ENCODE results near the gene CILP2. TPM values are rescaled to one million over a fixed set of nuclear protein-coding genes. Genes with fewer than 3 reads are reported as not detected.

Gene CILP2
- total and polyA plus RNA-seq, 2 of the 8 experiments (the other 6 are each of a cell fraction or from before 2014, with no cell fraction given): 4.4 to 5.8 TPM

- H3K23me2 ChIP-seq (ENCODE audit: low read depth, low read length): peaks cover 2% of the 10 kb centered on the region; the same call in 1 of the 2 replicates
- H3K27ac ChIP-seq (ENCODE audit: low read depth, low read length): no peak overlapping the region
- no peaks in the 10 kb centered on the region for H3K27me3 ChIP-seq (replicated peaks in 1 of 4; ENCODE audit: control insufficient read depth in 3 of 4, extremely low read depth in 1 of 4, insufficient read depth in 3 of 4, low read length in 3 of 4)
- H3K4ac ChIP-seq (replicated peaks; ENCODE audit: insufficient read length, low read depth, low read length): no peak overlapping the region
- no peak overlapping the region for H2AK5ac ChIP-seq (ENCODE audit: low read depth, low read length)
- DNase-seq (ENCODE audit: low read depth in 1 of 2, low spot score in 2 of 2): no peak
- no peak overlapping the region for H4K5ac ChIP-seq (ENCODE audit: insufficient read length, low read depth, low read length)
- H3K4me3 ChIP-seq (ENCODE audit: extremely low read depth in 1 of 4, insufficient read depth in 2 of 4, low read depth in 3 of 4, low read length in 4 of 4): no peak overlapping the region
- H3K79me2 ChIP-seq (ENCODE audit: control insufficient read depth in 1 of 2, insufficient read depth in 2 of 2, low read length in 2 of 2): no peaks in the 10 kb centered on the region
- H4K8ac ChIP-seq (ENCODE audit: extremely low read depth, insufficient read depth, low read length): no peak overlapping the region
- no peak overlapping the region for H2AFZ ChIP-seq (ENCODE audit: low read length)
- H3K14ac ChIP-seq (ENCODE audit: insufficient read length): no peak overlapping the region
- no peaks in the 10 kb centered on the region for H3K4me1 ChIP-seq (replicated peaks in 1 of 4; ENCODE audit: control insufficient read depth in 3 of 4, insufficient read depth in 4 of 4, low read length in 3 of 4)
- H4K20me1 ChIP-seq (replicated peaks in 1 of 2; ENCODE audit: control insufficient read depth in 1 of 2, insufficient read depth in 2 of 2, low read length in 2 of 2): peaks cover 0 to 2% of the 10 kb centered on the region in 2 experiments
- no peak for FAIRE-seq
- H3K23ac ChIP-seq (ENCODE audit: insufficient read length): no peak overlapping the region
- no peak overlapping the region for H2BK15ac ChIP-seq (ENCODE audit: low read length)
- H4K91ac ChIP-seq (replicated peaks; ENCODE audit: insufficient read length, low read length): no peak overlapping the region
- H2BK20ac ChIP-seq (ENCODE audit: low read length): no peak overlapping the region
- H3K9me3 ChIP-seq (ENCODE audit: insufficient read depth in 2 of 2, low read depth in 1 of 2, low read length in 1 of 2): no peaks in the 10 kb centered on the region
- no peak overlapping the region for H2BK12ac ChIP-seq (ENCODE audit: low read depth, low read length)
- H2BK5ac ChIP-seq (ENCODE audit: low read depth, low read length): no peak overlapping the region
- ChIA-PET CTCF (ENCODE audit: partially characterized antibody) (interaction anchor here (1.2 to 3.2 kb wide), 3 partner anchors 17 to 137 kb away, joined by 3 to 22 read pairs (median 5); partner anchors contain the start of gene GMIP), POLR2A (ENCODE audit: partially characterized antibody) (interaction anchor here (0.5 to 1.6 kb wide), 5 partner anchors 9 to 486 kb away, joined by 3 to 6 read pairs (median 4); partner anchors contain the start of gene NDUFA13)
- H3K18ac ChIP-seq (ENCODE audit: extremely low read depth, low read length): no peak overlapping the region
- peaks cover 4% of the 10 kb centered on the region for H3K79me1 ChIP-seq (ENCODE audit: low read depth, low read length)
- H3K4me2 ChIP-seq (ENCODE audit: insufficient read depth in 1 of 2, low read depth in 2 of 2, low read length in 2 of 2): no peak overlapping the region
- H2BK120ac ChIP-seq (replicated peaks; ENCODE audit: low read depth, low read length): no peak overlapping the region
- H3K56ac ChIP-seq (replicated peaks; ENCODE audit: insufficient read length, low read depth, low read length): no peak overlapping the region
- H3K36me3 ChIP-seq (ENCODE audit: control insufficient read depth in 2 of 4, insufficient read depth in 4 of 4, low read length in 3 of 4): peaks cover 13 to 42% (median 25%) of the 10 kb centered on the region in 4 experiments; a peak in 7 of 8 replicates
- 97% methylated on average over 5 of the region's 8 CpGs; no CpG with 5 or more reads in 1 of the 2 experiments for WGBS, 2 experiments (ENCODE audit: extremely low coverage in 1 of 2, insufficient coverage in 1 of 2, insufficient read length in 1 of 2, insufficient replicate concordance in 2 of 2, low coverage in 1 of 2, low lambda C conversion rate in 2 of 2, missing lambda C conversion rate in 1 of 2)
- no peak overlapping the region for H3K9ac ChIP-seq (replicated peaks in 1 of 4; ENCODE audit: extremely low read depth in 1 of 4, low read depth in 3 of 4, low read length in 3 of 4)
- TF ChIP-seq RNF2 (IDR thresholded peaks at IDR 0.05; ENCODE audit: borderline replicate concordance, low read depth, low read length, missing control alignments, poor library complexity, severe bottlenecking) (no peak), JUN (IDR thresholded peaks at IDR 0.05; ENCODE audit: low read depth, low read length) (no peak), YY1 (IDR thresholded peaks at IDR 0.05; ENCODE audit: low read depth, low read length) (no peak), PHF8 (conservative IDR thresholded peaks at IDR 0.05; ENCODE audit: low read depth, low read length) (no peak), SIRT6 (IDR thresholded peaks at IDR 0.05; ENCODE audit: low read length) (no peak), CEBPB (IDR thresholded peaks at IDR 0.05; ENCODE audit: low read depth, low read length) (no peak), CTCF (IDR thresholded peaks at IDR 0.05; ENCODE audit: control extremely low read depth in 1 of 3, insufficient read depth in 1 of 3, low read depth in 1 of 3, low read length in 3 of 3) (no peak), ATF2 (IDR thresholded peaks at IDR 0.05; ENCODE audit: low read length) (no peak), SUZ12 (IDR thresholded peaks at IDR 0.05; ENCODE audit: low read length) (no peak)
These were observed 30.7 kb upstream of the CILP2 start for GRCh38 chr19:19507354-19507753.

Measured in H1 (cell line).